Islet of Langerhans (tissue), 1 donor: Measurements from ENCODE around the gene TC2N.
A peak's percentile ranks its signal among the peaks of the same experiment; 100 is the strongest.
"Not testable (repeated sequence)": the region's sequence is repeated elsewhere in the genome, so short reads cannot be mapped to it uniquely, and the experiment has no call there.

Source experiments
- FAIRE-seq: peaks from one replicate; lab custom pipeline; 2011; peaks lifted over from hg19 to GRCh38; lab: Jason Lieb, UNC

Gene TC2N

DNA sequence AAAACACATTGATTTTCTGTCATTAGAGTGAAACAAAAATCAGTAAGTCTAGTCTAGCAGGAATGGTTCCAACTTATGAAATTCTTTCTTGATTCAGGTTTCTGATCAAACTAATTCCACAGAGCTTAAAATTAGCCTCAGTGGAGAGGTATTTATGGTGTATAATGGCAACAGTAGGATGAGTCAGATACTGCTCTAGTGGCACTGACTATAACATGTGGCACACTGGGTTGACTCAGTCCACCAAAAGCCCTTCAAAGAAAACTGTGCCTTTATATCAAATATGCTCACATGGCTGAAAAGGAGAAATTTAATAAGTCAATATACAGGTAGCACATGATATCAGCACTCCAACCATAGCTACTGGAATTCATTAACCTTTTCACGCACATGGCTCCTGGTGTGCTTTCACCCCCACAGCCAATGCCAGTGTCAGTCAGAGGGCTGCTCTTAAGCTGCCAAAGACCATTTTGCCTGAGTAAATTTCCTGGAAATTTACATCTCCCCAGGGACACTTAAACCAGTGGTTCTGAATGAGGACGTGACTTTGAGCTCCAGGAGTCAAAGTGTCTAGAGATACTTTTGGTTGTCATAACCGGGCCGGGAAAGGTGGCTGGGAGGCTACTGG, 113.7 kb downstream of the TC2N start:
- FAIRE-seq: no peak

DNA sequence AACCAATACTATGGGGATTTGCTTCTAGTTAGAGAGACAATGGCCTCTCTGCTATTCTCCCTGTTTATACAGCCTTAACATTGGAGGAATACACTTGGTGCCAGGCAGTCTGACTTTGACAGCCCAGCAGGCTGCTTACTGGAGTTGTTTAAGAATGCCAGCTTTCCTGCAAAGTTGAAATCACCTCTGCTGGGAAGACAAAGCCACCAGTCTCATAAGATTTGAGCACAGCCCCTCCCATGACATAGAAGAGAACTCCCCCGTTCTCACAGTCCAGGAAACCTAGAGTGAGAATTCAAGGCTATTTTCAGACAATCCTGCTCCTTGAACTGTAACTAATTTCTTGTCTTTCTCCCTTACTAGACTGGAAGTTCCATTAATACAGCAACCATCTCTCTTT, 114.4 kb downstream of the TC2N start:
- no peak for FAIRE-seq

DNA sequence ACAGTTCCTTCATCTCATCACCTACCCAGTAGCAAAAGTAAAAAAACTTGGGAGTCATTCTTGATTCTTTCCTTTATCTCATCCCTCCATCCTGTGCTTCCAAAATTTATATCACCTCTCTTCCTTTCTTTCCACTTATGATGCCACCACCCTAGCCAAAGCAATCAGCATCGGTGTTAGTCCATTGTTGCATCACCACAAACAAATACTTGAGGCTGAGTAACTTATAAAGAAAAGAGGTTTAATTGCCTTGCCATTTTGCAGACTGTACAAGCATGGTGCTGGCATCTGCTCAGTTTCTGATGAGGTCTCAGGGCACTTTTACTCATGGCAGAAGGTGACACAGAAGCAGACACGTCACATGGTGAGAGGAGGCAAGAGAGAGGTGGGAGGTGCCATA, 115.6 kb downstream of the TC2N start:
- FAIRE-seq: no peak

DNA sequence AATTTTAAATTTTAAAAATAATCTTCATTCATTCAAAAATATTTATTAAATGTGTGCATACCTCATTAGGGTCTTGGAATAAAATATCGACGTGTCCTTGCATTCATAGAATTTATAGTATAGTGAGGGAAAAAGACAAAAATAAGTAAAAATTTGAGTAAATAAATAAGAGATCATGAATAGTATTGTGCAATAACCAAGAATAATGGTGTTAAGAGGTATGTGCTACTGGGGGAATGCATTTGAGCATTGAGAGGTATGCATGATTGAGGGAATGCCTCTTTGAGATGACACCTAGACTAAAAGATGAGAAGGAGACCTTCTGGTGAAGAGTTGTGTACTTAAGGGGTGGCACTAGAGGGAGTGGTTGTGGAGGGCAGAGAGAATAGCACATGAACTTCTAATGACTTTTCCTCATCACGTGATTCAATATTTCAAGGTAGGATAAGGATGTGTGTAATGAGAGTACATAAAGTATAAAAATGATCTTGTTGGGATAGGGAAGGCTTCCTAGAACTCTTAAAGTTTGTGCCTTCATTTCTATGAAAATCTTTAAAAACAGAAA, 116.6 kb downstream of the TC2N start:
- FAIRE-seq: no peak

DNA sequence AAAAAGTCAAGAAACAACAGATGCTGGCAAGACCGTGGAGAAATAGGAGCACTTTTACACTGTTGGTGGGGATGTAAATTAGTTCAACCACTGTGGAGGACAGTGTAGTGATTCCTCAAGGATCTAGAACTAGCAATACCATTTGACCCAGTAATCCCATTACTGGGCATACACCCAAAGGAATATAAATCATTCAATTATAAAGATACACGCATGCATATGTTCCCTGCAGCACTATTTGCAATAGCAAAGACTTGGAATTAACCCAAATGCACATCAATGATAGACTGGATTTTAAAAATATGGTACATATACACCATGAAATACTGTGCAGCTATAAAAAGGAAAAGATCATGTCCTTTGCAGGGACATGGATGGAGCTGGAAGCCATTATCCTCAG, 117.5 kb downstream of the TC2N start:
- no peak for FAIRE-seq

DNA sequence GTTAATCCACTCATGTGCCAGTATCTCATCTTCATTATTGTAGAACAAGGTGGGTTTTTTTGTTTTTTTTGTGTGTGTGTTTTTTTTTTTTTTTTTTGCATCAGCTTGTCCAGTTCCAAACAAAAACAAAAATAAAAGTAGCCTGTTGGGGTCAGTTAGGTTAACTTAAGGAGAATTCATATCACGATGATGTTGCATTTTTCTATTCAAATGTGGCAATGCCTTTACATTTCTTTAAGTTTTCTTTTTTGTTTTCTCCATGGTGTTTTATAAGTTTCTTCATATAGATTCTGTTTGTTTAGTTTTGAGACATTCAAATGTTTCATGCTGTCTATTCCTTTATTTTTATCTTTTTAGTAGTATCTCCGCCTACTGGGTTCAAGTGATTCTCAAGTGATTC, 119.3 kb downstream of the TC2N start:
- FAIRE-seq: no peak

DNA sequence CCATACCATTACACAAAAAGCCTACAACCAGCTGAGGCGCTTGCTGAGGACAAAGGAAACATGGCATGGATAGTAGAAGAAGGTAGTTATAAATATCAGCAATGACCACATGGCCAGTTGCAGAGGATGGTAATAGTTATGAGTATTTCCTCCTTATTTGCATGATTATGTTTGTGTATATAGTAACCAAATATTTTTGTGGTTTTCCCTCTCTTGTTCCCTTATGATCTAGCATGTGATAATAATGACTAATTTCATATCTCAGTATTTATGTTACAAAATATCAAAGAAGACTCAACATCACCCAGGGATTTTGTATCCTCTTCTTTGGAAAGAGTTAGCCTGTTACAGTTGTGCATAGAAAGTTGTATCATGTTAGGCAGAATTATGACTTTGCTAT, 122.0 kb downstream of the TC2N start:
- FAIRE-seq: no peak

DNA sequence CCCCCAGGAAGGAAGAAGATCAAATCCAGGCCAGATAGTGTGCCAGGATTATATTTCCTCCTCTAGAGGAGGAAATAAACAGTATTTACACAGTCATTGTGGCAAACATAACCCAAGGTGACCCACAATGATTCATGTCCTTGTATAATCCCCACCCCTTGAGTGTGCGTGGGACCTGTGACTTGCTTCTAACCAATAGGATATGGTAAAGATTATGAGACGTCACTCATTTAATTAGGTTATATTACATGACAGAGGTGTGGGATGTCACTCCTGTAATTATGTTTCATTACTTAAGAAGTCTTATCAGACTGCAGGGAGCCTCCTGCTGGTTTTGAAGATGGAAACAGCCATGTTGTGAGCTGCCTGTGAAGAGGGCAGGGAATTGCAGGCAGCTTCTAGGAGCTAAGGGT, 123.3 kb downstream of the TC2N start:
- peak; percentile 17 for FAIRE-seq

DNA sequence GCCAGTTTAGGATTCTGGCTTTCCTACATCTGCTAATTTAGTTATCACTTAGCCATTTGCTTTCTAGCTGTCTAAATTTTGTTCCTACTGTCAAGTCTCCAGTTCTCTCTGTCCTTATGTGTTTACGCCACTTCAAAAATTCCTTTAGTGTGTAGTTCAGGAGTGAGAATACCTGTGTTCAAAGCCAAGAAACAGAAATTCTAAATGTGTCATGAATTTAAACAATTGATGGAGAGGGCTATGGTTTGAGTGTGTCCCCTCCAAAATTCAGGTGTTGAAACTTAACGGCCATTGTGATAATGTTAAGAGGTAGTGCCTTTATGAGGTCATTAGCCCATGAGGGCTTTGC, 124.1 kb downstream of the TC2N start:
- FAIRE-seq: no peak

DNA sequence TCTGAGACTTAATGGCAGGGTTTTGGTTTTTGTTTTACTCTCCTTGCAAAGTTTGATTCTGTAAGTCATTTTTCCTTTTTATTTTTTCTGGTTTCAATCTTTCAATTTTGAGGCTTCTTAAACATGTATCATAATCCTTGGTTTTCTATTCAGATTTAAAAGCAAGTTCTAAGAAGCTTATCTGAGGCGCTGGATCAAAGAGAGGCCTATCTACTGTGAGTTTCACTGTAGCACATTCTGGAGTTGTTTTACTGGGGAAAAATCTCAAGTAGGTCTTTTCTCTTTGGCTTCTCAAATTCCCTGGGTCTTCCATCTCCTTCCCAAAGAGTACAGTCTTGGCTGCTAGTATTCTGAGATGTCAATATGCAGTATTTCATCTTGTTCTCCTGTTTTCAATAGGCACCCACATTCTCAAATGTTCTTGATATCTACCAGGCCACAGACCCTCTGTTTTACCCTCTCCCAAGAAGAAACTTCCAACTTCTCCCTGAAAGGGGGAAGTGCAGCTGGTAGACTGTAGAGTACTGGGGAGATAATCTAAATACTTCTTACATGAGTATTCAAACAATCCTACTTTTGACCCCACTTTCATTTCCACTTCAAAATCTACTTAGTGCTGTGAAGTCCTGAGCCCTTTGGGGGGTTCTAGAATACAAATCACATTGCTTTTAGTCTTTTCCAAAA, 124.6 kb downstream of the TC2N start:
- no peak for FAIRE-seq

DNA sequence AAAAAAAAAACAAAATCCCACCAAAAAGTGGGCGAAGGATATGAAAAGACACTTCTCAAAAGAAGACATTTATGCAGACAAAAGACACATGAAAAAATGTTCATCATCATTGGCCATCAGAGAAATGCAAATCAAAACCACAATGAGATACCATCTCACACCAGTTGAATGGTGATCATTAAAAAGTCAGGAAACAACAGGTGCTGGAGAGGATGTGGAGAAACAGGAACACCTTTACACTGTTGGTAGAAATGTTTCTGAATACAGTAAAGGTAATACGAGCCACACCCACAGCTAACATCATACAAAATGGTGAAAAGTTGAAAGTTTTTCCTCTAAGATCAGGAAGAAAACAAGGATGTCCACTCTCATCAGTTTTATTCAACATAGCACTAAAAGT, 127.5 kb downstream of the TC2N start:
- FAIRE-seq: not testable (repeated sequence)

DNA sequence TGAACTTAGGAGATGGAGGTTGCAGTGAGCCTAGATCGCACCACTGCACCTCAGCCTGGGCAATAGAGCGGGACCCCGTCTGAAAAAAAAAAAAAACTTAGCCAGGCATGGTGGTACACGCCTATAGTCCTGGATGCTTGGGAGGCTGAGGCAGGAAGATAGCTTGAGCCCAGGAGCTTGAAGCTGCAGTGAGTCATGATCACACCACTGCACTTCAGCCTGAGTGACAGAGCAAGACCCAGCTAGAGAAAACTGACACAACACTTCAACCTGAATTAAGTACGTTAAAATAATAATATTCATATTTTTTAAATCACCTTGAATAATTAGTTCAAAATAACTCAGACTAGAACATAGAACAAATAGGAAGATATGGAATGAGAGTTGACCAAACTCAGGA, 129.7 kb downstream of the TC2N start:
- no peak for FAIRE-seq

DNA sequence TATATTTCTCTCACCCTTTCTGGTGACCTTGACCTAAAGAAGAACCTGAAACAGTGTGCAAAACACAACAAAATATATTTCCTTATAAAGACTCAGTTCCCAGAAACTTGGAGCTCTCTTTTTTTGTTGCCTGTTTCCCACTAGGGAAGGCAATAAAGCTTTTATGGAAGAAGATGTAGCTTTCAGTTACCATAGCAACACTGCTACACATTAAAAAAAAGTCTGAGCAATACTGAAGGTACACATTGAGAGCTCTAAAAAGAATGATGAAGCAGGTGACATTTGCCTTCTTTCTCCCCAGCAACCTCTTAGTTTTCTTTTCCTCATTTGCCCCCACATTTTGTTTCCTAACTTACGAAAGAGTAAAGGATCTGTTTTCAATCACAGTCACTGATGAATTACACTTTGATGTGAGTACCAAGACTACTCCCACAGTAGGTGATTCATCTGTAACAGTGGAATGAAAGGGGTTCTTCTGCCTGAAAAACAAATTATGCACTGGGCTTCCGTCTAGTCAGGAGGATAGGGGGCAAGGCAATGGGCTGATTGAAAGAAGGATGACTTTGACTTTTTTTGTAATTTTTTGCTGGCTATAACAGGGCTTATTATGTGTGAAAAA, 134.4 kb downstream of the TC2N start:
- FAIRE-seq: peak; percentile 30

DNA sequence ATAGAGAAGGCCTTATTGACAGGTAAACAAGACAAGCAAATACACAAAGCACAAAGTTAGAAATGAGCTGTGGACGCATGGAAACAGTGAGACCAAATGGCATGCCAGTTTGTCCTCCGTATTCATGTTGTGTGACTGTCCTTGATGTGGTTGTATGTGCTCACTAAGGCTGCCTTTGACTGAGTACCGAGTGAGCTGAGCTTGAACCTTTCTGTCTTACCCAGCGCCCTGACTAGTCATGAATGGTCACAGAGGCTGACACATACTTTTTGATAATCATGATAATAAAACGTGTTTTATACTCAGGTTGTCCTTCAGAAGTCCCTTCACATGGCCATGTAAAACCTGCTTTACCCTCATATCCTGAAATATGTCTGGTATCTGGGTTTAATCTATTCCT, 134.9 kb downstream of the TC2N start:
- FAIRE-seq: no peak

DNA sequence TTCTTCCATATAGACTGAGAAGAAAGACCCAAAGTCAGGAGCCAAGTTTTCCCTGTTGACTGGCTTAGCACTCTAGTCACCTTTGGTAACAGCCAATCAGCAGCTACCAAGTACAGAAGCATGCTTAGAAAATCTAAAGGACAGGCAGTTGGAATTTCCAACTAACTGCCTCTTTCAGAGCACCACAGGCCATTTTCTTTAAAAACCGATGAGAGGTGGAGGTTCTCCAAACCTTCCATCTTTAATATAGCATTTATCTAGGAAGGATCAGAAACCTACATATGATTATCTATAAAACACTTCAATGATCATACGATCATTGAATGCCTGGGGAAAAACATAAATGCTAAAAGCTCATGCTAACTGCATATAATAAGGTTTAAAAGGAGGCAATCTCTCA, 135.3 kb downstream of the TC2N start, which contains the start of gene CATSPERB:
Gene CATSPERB (minus strand): TSS at position 101 of the 400 bp plus-strand sequence. CDS start 2,607 bp downstream, outside the sequence.
- FAIRE-seq: no peak

DNA sequence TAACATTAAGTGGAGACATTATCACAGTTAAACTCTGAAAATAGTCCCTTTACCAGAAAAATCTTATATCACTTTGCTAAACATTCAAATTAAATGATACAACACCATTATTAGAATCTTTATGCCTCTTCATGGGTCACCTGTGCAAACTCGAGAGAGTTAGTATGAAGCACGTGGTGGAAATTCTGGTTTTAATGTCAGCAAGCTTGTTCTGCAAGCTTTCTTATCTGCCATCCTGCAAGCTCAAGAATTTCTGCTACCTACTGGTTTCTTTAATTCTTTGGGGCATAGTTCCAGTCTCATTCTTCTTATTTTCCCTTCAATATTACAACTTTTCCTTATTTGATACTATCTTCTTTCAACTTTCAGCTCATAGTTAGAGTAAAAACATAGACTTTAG, 136.3 kb downstream of the TC2N start:
- no peak for FAIRE-seq

DNA sequence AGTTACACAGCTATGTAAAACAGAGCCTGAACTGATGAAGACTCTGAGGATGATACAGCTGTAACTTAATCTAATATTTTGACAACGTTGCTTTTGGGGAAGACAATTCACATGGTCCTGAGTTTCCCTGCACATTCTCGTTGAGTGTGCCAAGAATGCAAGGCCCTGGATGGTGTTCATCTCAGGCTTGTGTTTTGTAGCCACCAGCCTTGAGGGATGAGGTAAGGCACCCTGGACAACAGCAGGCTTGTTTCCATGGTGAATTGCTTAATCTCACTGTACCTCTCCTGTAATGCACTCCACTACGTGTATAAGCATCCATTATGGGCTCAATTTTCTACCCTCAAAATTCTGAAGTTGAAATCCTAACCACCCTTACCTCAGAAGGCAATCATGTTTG, 137.6 kb downstream of the TC2N start:
- FAIRE-seq: no peak
